ENCODE data around the gene NRP1. TPM values are rescaled to one million over a fixed set of nuclear protein-coding genes. Genes with fewer than 3 reads are reported as not detected.

Gene NRP1
- polyA plus RNA-seq, 3 donors, result 1.1 to 1.7 (median 1.3) TPM

GRCh38 chr10:33152750-33153149 lies 181.7 kb downstream of the NRP1 start:
- H3K4me1 ChIP-seq (ENCODE audit: control insufficient read depth in 1 of 2, insufficient read depth in 2 of 2, low read length in 2 of 2), result peaks cover 0 to 3% of the 10 kb centered on the region in 2 donors

GRCh38 chr10:33152146-33152545 lies 182.3 kb downstream of the NRP1 start:
- 100% methylated on average over 3 of the region's 7 CpGs for WGBS (ENCODE audit: insufficient coverage)
- no peak overlapping the region for H3K4me3 Mint-ChIP-seq

More at GRCh38 chr10:33152750-33153149, 181.7 kb downstream of the NRP1 start:
- no peak overlapping the region for H3K4me3 Mint-ChIP-seq
- intact Hi-C loops (cut with micrococcal nuclease), result no loop called here
- Histone ChIP-seq H3K79me2 (ENCODE audit: insufficient read depth, low read length) (no peaks in the 10 kb centered on the region), H3K27ac (ENCODE audit: low read depth in 1 of 2, low read length in 2 of 2) (no peak overlapping the region), H3K4me3 (replicated peaks in 1 of 3; ENCODE audit: low read depth in 2 of 3, low read length in 3 of 3) (no peak overlapping the region), H3K27me3 (ENCODE audit: control insufficient read depth in 2 of 2, insufficient read depth in 2 of 2, low read length in 2 of 2) (no peaks in the 10 kb centered on the region), H3K36me3 (replicated peaks in 1 of 2; ENCODE audit: control insufficient read depth in 1 of 2, insufficient read depth in 2 of 2, low read length in 2 of 2) (no peaks in the 10 kb centered on the region), H3K4me2 (replicated peaks; ENCODE audit: extremely low read depth, low read length, poor library complexity, severe bottlenecking) (no peak overlapping the region), H3K9me3 (replicated peaks in 1 of 2; ENCODE audit: control insufficient read depth in 1 of 2, insufficient read depth in 1 of 2, low read length in 2 of 2) (no peaks in the 10 kb centered on the region), H3K9ac (ENCODE audit: insufficient read depth, low read length, poor library complexity, severe bottlenecking) (no peak overlapping the region), H2AFZ (ENCODE audit: insufficient read depth, low read depth, low read length, poor library complexity, severe bottlenecking) (no peak overlapping the region), H4K20me1 (ENCODE audit: insufficient read depth, low read length) (no peaks in the 10 kb centered on the region)
- DNase-seq, result no peak
- TF ChIP-seq, protein P1, sequence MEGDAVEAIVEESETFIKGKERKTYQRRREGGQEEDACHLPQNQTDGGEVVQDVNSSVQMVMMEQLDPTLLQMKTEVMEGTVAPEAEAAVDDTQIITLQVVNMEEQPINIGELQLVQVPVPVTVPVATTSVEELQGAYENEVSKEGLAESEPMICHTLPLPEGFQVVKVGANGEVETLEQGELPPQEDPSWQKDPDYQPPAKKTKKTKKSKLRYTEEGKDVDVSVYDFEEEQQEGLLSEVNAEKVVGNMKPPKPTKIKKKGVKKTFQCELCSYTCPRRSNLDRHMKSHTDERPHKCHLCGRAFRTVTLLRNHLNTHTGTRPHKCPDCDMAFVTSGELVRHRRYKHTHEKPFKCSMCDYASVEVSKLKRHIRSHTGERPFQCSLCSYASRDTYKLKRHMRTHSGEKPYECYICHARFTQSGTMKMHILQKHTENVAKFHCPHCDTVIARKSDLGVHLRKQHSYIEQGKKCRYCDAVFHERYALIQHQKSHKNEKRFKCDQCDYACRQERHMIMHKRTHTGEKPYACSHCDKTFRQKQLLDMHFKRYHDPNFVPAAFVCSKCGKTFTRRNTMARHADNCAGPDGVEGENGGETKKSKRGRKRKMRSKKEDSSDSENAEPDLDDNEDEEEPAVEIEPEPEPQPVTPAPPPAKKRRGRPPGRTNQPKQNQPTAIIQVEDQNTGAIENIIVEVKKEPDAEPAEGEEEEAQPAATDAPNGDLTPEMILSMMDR (IDR thresholded peaks at IDR 0.05), result no peak
- peaks cover 3 to 4% (median 3%) of the 10 kb centered on the region in 3 donors for H3K27me3 Mint-ChIP-seq (ENCODE audit: low read depth in 3 of 3)
- H3K9me3 Mint-ChIP-seq, result peaks cover 0 to 6% (median 0%) of the 10 kb centered on the region in 7 donors
- H3K27ac Mint-ChIP-seq, result no peak overlapping the region
- H3K36me3 Mint-ChIP-seq, result no peaks in the 10 kb centered on the region
- peaks cover 5% of the 10 kb centered on the region for H3K4me1 Mint-ChIP-seq
- WGBS (ENCODE audit: insufficient coverage), result 90% methylated on average over 2 of the region's 4 CpGs

More at GRCh38 chr10:33152146-33152545, 182.3 kb downstream of the NRP1 start:
- Histone ChIP-seq H3K79me2 (ENCODE audit: insufficient read depth, low read length) (no peaks in the 10 kb centered on the region), H3K4me1 (ENCODE audit: control insufficient read depth in 1 of 2, insufficient read depth in 2 of 2, low read length in 2 of 2) (peaks cover 0 to 1% of the 10 kb centered on the region in 2 donors), H3K27ac (ENCODE audit: low read depth in 1 of 2, low read length in 2 of 2) (no peak overlapping the region), H3K9me3 (replicated peaks in 1 of 2; ENCODE audit: control insufficient read depth in 1 of 2, insufficient read depth in 1 of 2, low read length in 2 of 2) (no peaks in the 10 kb centered on the region), H4K20me1 (ENCODE audit: insufficient read depth, low read length) (no peaks in the 10 kb centered on the region), H3K36me3 (replicated peaks in 1 of 2; ENCODE audit: control insufficient read depth in 1 of 2, insufficient read depth in 2 of 2, low read length in 2 of 2) (no peaks in the 10 kb centered on the region), H3K9ac (ENCODE audit: insufficient read depth, low read length, poor library complexity, severe bottlenecking) (no peak overlapping the region), H3K4me3 (replicated peaks in 1 of 3; ENCODE audit: low read depth in 2 of 3, low read length in 3 of 3) (no peak overlapping the region), H3K27me3 (ENCODE audit: control insufficient read depth in 2 of 2, insufficient read depth in 2 of 2, low read length in 2 of 2) (no peaks in the 10 kb centered on the region), H2AFZ (ENCODE audit: insufficient read depth, low read depth, low read length, poor library complexity, severe bottlenecking) (no peak overlapping the region), H3K4me2 (replicated peaks; ENCODE audit: extremely low read depth, low read length, poor library complexity, severe bottlenecking) (no peak overlapping the region)
- intact Hi-C loops (cut with micrococcal nuclease), result no loop called here
- peaks cover 0 to 6% (median 0%) of the 10 kb centered on the region in 7 donors for H3K9me3 Mint-ChIP-seq
- no peaks in the 10 kb centered on the region for H3K36me3 Mint-ChIP-seq
- peaks cover 3% of the 10 kb centered on the region for H3K4me1 Mint-ChIP-seq
- H3K27ac Mint-ChIP-seq, result no peak overlapping the region
- peaks cover 3 to 4% (median 3%) of the 10 kb centered on the region in 3 donors for H3K27me3 Mint-ChIP-seq (ENCODE audit: low read depth in 3 of 3)
- TF ChIP-seq, protein P1 (IDR thresholded peaks at IDR 0.05), result no peak
- DNase-seq, result no peak
